A549 (cell line): ENCODE results near the gene PSMB10.

Experiments
- ESRRA ChIP-seq: fragments of 150-350 bp; IDR thresholded peaks from 2 replicates; pipeline ENCODE4 v1.6.1; 2014; ENCODE audit warnings: mild to moderate bottlenecking, low read length, borderline replicate concordance
- POLR2A ChIP-seq: IDR thresholded peaks from 2 replicates; pipeline ENCODE4 v1.6.1; 2012; ENCODE audit warnings: mild to moderate bottlenecking, low read length
- TF ChIP-seq, protein P1 (sequence below): fragments of 250-450 bp; sonication (Bioruptor Pico); IDR thresholded peaks from 2 replicates; pipeline ENCODE4 v1.5.0; 2021; ENCODE audit warnings: mild to moderate bottlenecking, moderate library complexity, borderline replicate concordance
- TF ChIP-seq, protein P2 (sequence below): fragments of >200 bp; sonication (Bioruptor Twin); formaldehyde crosslinking; IDR thresholded peaks from 3 replicates; pipeline ENCODE4 v1.5.1; 2016
- TF ChIP-seq, protein P3 (sequence below): fragments of >200 bp; sonication (Bioruptor Twin); formaldehyde crosslinking; IDR thresholded peaks from 2 replicates; pipeline ENCODE4 v1.6.1; 2016

DNA sequence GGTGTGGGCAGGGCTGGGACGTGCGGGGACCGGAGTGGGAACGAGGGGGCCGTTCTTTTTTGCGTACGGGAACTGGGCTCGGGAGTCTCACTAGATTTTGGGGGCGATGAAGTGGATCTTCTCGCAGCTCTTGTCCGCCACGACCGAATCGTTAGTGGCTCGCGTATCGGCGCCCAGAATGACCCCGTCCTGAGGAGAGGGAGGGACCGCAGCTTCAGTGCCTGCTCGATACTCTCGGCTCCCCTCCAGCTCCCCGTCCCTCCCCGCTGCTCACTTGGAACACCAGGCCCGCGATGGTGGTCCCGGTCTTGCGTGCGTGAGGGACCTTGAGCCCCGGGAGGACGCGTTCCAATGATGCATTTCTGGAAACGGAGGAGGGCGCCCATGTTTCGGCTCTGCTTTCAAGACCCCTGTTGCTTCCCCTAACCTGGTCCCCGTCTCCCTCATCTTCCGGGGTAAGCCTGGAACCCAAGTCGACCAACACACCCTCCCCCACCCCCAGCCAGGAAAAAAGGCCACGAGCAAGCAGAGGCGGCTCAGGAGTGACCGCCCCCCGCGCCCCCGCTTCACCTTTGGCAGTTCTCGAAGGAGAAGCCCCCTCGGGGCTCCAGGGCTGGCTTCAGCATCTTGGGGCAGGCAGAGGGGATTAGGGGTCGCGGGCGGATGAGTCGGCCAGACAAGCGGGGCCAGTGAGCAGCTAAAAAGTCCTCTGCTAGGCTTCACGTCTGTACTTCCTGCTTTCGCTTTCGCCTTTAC, at the start of gene PSMB10:
- no peak; the same call in none of the 2 replicates for TF ChIP-seq POLR2A
- TF ChIP-seq, protein P1, sequence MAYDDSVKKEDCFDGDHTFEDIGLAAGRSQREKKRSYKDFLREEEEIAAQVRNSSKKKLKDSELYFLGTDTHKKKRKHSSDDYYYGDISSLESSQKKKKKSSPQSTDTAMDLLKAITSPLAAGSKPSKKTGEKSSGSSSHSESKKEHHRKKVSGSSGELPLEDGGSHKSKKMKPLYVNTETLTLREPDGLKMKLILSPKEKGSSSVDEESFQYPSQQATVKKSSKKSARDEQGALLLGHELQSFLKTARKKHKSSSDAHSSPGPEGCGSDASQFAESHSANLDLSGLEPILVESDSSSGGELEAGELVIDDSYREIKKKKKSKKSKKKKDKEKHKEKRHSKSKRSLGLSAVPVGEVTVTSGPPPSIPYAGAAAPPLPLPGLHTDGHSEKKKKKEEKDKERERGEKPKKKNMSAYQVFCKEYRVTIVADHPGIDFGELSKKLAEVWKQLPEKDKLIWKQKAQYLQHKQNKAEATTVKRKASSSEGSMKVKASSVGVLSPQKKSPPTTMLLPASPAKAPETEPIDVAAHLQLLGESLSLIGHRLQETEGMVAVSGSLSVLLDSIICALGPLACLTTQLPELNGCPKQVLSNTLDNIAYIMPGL: no peak
- TF ChIP-seq, protein P2, sequence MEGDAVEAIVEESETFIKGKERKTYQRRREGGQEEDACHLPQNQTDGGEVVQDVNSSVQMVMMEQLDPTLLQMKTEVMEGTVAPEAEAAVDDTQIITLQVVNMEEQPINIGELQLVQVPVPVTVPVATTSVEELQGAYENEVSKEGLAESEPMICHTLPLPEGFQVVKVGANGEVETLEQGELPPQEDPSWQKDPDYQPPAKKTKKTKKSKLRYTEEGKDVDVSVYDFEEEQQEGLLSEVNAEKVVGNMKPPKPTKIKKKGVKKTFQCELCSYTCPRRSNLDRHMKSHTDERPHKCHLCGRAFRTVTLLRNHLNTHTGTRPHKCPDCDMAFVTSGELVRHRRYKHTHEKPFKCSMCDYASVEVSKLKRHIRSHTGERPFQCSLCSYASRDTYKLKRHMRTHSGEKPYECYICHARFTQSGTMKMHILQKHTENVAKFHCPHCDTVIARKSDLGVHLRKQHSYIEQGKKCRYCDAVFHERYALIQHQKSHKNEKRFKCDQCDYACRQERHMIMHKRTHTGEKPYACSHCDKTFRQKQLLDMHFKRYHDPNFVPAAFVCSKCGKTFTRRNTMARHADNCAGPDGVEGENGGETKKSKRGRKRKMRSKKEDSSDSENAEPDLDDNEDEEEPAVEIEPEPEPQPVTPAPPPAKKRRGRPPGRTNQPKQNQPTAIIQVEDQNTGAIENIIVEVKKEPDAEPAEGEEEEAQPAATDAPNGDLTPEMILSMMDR: no peak
- TF ChIP-seq, protein P3, sequence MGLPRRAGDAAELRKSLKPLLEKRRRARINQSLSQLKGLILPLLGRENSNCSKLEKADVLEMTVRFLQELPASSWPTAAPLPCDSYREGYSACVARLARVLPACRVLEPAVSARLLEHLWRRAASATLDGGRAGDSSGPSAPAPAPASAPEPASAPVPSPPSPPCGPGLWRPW: no peak
- no peak for TF ChIP-seq ESRRA
